Measurements from ENCODE around the gene POU1F1.

The POU1F1 gene

GRCh38 chr3:87229113-87229512 lies 47.3 kb downstream of the POU1F1 start:
- no peak for TF ChIP-seq ZNF274 (IDR thresholded peaks at IDR 0.05; ENCODE audit: low read depth, low read length)
- no peak overlapping the region for H3K4me3 ChIP-seq (ENCODE audit: low read length)

- peak overlapping the region; percentile 77; the same call in 1 of the 2 replicates for H3K4me3 ChIP-seq (ENCODE audit: low read length)
- no peak for TF ChIP-seq ZNF274 (IDR thresholded peaks at IDR 0.05; ENCODE audit: low read depth, low read length)
These were observed 48.1 kb downstream of the POU1F1 start for GRCh38 chr3:87228316-87228715.

DNA sequence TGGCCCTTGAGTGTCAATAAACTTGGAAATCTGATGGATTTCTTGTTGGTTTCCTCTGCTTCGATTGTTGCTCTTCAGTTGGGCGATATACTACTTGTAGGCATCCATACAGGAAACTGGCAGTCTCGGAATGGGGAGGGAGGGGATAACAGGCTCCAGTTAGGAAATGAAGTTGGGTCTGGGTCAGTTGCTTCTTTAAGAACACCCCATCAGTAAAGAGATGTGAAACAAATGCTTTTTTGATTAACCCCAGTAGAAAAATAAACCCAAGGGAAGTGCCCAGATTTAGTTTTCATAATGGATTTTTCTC lies 48.6 kb downstream of the POU1F1 start:
- H3K4me3 ChIP-seq (ENCODE audit: low read length) = peak overlapping the region; percentile 77
- TF ChIP-seq ZNF274 (IDR thresholded peaks at IDR 0.05; ENCODE audit: low read depth, low read length) = no peak

GRCh38 chr3:87227104-87227834 lies 49.1 kb downstream of the POU1F1 start, which contains the start of gene CHMP2B:
TSS of gene CHMP2B (plus strand) at chr3:87227309. CDS start at chr3:87227523, 214 bp downstream.
- peak within 1 kb of the TSS; percentile 77 for H3K4me3 ChIP-seq (ENCODE audit: low read length)
- no peak for TF ChIP-seq ZNF274 (IDR thresholded peaks at IDR 0.05; ENCODE audit: low read depth, low read length)

DNA sequence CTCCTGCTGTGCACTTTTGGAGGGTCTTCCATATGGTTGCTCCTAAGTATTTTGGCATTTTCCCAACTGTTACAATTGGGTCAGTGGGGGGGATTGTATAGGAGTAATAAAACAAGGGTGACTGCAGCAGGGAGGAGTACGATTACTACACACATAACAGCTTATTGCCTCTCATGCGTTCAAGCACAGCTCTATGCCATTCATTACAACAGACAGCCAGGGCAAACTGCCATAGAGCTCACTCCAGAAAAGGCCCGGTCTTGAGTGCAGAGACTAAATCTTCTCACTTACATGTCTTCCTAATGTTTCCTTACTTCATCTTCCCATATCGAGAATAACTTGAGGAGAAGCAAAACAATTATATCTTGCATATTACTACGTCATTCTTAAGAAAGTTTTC lies 50.7 kb downstream of the POU1F1 start:
- TF ChIP-seq ZNF274 (IDR thresholded peaks at IDR 0.05; ENCODE audit: low read depth, low read length) = no peak

DNA sequence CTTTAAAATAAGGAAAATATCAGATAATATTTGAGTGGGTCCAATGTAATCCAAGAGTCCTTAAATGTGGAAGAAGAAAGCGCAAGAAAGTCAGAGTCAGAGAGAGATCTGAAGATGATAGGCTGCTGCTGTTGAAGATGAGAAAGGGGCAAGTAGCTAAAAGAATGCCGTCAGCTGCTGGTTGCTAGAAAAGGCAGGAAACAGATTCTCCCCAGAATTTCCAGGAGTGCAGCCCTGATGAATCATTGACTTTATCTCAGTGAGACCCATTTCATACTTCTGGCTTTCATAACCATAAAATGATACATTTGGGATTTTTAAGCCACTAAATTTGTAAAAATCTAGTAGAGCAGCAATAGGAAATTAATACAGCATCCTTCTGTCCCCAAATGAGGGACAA lies 56.8 kb downstream of the POU1F1 start:
- no peak for TF ChIP-seq ZNF274 (IDR thresholded peaks at IDR 0.05; ENCODE audit: low read depth, low read length)
- no peak overlapping the region for H3K4me3 ChIP-seq (ENCODE audit: low read length)

More for the DNA sequence above, 50.7 kb downstream of the POU1F1 start:
- H3K4me3 ChIP-seq (ENCODE audit: low read length) = no peak overlapping the region

- H3K4me3 ChIP-seq (ENCODE audit: low read length) = no peak overlapping the region
- no peak for TF ChIP-seq ZNF274 (IDR thresholded peaks at IDR 0.05; ENCODE audit: low read depth, low read length)
These were observed 57.8 kb downstream of the POU1F1 start for GRCh38 chr3:87218560-87218959.

Measured in GM08714 (cell line).